ENCODE data around the gene ASIC1. TPM values are rescaled to one million over a fixed set of nuclear protein-coding genes. Genes with fewer than 3 reads are reported as not detected.
A peak's percentile ranks its signal among the peaks of the same experiment; 100 is the strongest.

Gene ASIC1
- total and polyA plus RNA-seq, 7 experiments from 2014 or later, result 0.14 to 10.1 (median 1.7) TPM

DNA sequence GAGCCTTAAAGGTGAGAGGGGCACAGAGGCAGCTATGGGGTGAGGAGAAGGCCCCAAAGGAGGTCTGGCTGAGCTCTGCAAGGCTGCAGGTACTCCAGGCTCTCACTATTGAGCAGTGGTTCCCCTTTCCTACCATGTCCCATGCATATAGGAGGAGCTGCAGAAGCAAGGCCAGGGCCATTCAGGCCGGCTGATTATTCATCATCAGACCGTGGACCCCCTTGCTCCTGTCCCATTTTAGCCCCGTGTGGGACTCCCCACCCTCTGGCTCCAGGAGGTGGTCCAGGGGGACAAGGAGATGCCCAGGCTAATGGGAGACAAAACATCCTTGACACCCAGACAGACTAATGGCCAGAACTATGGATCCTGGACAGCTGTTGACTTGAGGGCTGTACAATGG, 49.5 kb downstream of the ASIC1 start:
- intact Hi-C loops (cut with micrococcal nuclease), result no loop called here
- Mint-ChIP-seq H3K27ac (peak overlapping the region in 1 of 9 donors; percentile 25), H3K9me3 (no peaks in the 10 kb centered on the region), H3K36me3 (no peaks in the 10 kb centered on the region), H3K4me3 (no peak overlapping the region), H3K27me3 (no peaks in the 10 kb centered on the region), H3K4me1 (peaks cover 0 to 15% (median 11%) of the 10 kb centered on the region in 7 donors)
- ATAC-seq (no peak), DNase-seq (no peak)
- Histone ChIP-seq H3K4me1 (ENCODE audit: control insufficient read depth in 2 of 2, insufficient read depth in 2 of 2, low read length in 2 of 2) (peaks cover 0 to 4% of the 10 kb centered on the region in 2 donors), H3K4me3 (ENCODE audit: low read length) (no peak overlapping the region), H3K27ac (ENCODE audit: low read depth, low read length) (no peak overlapping the region), H3K27me3 (ENCODE audit: control insufficient read depth in 2 of 2, insufficient read depth in 2 of 2, low read length in 2 of 2) (no peaks in the 10 kb centered on the region), H3K36me3 (ENCODE audit: control insufficient read depth in 2 of 3, insufficient read depth in 3 of 3, low read length in 3 of 3) (no peaks in the 10 kb centered on the region), H3K9me3 (ENCODE audit: control insufficient read depth in 2 of 3, low read length in 3 of 3) (no peaks in the 10 kb centered on the region)
- ChIA-PET CTCF (interaction anchor here (0.5 to 1.5 kb wide), 3 partner anchors 17 to 89 kb away, joined by 3 to 5 read pairs (median 4); partner anchors contain the start of gene SMARCD1), POLR2A (interaction anchor here (1.7 kb wide), 1 partner anchor 21 kb away, joined by 3 read pairs; no protein-coding TSS in a partner anchor)

GRCh38 chr12:50107416-50108268, 50.2 kb downstream of the ASIC1 start:
- no peak for ATAC-seq
- Histone ChIP-seq H3K27me3 (ENCODE audit: control insufficient read depth in 2 of 2, insufficient read depth in 2 of 2, low read length in 2 of 2) (no peaks in the 10 kb centered on the region), H3K36me3 (ENCODE audit: control insufficient read depth in 2 of 3, insufficient read depth in 3 of 3, low read length in 3 of 3) (peaks cover 0 to 5% (median 0%) of the 10 kb centered on the region in 3 experiments), H3K27ac (ENCODE audit: low read depth, low read length) (no peak overlapping the region), H3K4me1 (ENCODE audit: control insufficient read depth in 2 of 2, insufficient read depth in 2 of 2, low read length in 2 of 2) (peaks cover under 1 to 4% of the 10 kb centered on the region in 2 donors), H3K9me3 (ENCODE audit: control insufficient read depth in 2 of 3, low read length in 3 of 3) (no peaks in the 10 kb centered on the region), H3K4me3 (ENCODE audit: low read length) (no peak overlapping the region)
- Mint-ChIP-seq H3K27me3 (no peaks in the 10 kb centered on the region), H3K36me3 (peaks cover 0 to 2% (median 0%) of the 10 kb centered on the region in 5 donors), H3K27ac (peak overlapping the region in 1 of 9 donors; percentile 25), H3K4me1 (peaks cover 0 to 16% (median 15%) of the 10 kb centered on the region in 7 donors), H3K9me3 (no peaks in the 10 kb centered on the region), H3K4me3 (no peak overlapping the region)
- ChIA-PET CTCF (interaction anchor here (0.6 to 1.5 kb wide), 3 partner anchors 18 to 37 kb away, joined by 3 to 4 read pairs (median 4); partner anchors contain the start of gene SMARCD1), POLR2A (interaction anchor here (0.6 kb wide), 1 partner anchor 571 kb away, joined by 3 read pairs; no protein-coding TSS in a partner anchor)
- DNase-seq, result no peak
- intact Hi-C loops (cut with micrococcal nuclease), result no loop called here

- peaks cover 10 to 13% of the 10 kb centered on the region in 2 donors for H3K4me1 ChIP-seq (ENCODE audit: control insufficient read depth in 2 of 2, insufficient read depth in 2 of 2, low read length in 2 of 2)
- ChIA-PET POLR2A (interaction anchor here (0.5 to 1.9 kb wide), 2 partner anchors 165 to 175 kb away, joined by 3 to 4 read pairs; no protein-coding TSS in a partner anchor), CTCF (interaction anchor here (0.5 to 4.2 kb wide), 3 partner anchors 19 to 100 kb away, joined by 4 to 29 read pairs (median 18); partner anchors contain the start of gene SMARCD1)
- H3K36me3 ChIP-seq (ENCODE audit: control insufficient read depth in 2 of 3, insufficient read depth in 3 of 3, low read length in 3 of 3), result peaks cover 0 to 5% (median 0%) of the 10 kb centered on the region in 3 experiments
- no peak for DNase-seq
- Mint-ChIP-seq H3K27ac (no peak overlapping the region), H3K4me1 (peaks cover 2 to 27% (median 22%) of the 10 kb centered on the region in 7 donors), H3K36me3 (peaks cover 0 to 3% (median under 1%) of the 10 kb centered on the region in 5 donors), H3K27me3 (no peaks in the 10 kb centered on the region), H3K4me3 (no peak overlapping the region), H3K9me3 (no peaks in the 10 kb centered on the region)
- intact Hi-C loops (cut with micrococcal nuclease), result no loop called here
- no peak overlapping the region for H3K4me3 ChIP-seq (ENCODE audit: low read length)
- ATAC-seq, result no peak
- H3K27ac ChIP-seq (ENCODE audit: low read depth, low read length), result no peak overlapping the region
- H3K9me3 ChIP-seq (ENCODE audit: control insufficient read depth in 2 of 3, low read length in 3 of 3), result no peaks in the 10 kb centered on the region
- H3K27me3 ChIP-seq (ENCODE audit: control insufficient read depth in 2 of 2, insufficient read depth in 2 of 2, low read length in 2 of 2), result no peaks in the 10 kb centered on the region
These were observed 51.9 kb downstream of the ASIC1 start for GRCh38 chr12:50109319-50109718.

GRCh38 chr12:50110127-50110761, 52.8 kb downstream of the ASIC1 start:
- H3K27me3 Mint-ChIP-seq, result no peaks in the 10 kb centered on the region
- Histone ChIP-seq H3K27me3 (ENCODE audit: control insufficient read depth in 2 of 2, insufficient read depth in 2 of 2, low read length in 2 of 2) (no peaks in the 10 kb centered on the region), H3K36me3 (ENCODE audit: control insufficient read depth in 2 of 3, insufficient read depth in 3 of 3, low read length in 3 of 3) (peaks cover 0 to 5% (median 0%) of the 10 kb centered on the region in 3 experiments), H3K9me3 (ENCODE audit: control insufficient read depth in 2 of 3, low read length in 3 of 3) (no peaks in the 10 kb centered on the region), H3K27ac (ENCODE audit: low read depth, low read length) (no peak overlapping the region), H3K4me1 (ENCODE audit: control insufficient read depth in 2 of 2, insufficient read depth in 2 of 2, low read length in 2 of 2) (peaks cover 11 to 15% of the 10 kb centered on the region in 2 donors), H3K4me3 (ENCODE audit: low read length) (no peak overlapping the region)
- DNase-seq (no peak), ATAC-seq (no peak)
- peaks cover 6 to 31% (median 25%) of the 10 kb centered on the region in 7 donors for H3K4me1 Mint-ChIP-seq
- ChIA-PET POLR2A (interaction anchor here (0.5 to 4.3 kb wide), 11 partner anchors 7 to 410 kb away, joined by 3 to 53 read pairs (median 11); partner anchors contain the start of genes GPD1, RACGAP1 and SMARCD1), CTCF (interaction anchor here (0.6 to 4.2 kb wide), 12 partner anchors 10 to 143 kb away, joined by 3 to 29 read pairs (median 8); partner anchors contain the start of genes CERS5 and SMARCD1)
- H3K4me3 Mint-ChIP-seq, result peak overlapping the region in 4 of 10 donors; percentile 29 to 61 (median 37)
- intact Hi-C loops (cut with micrococcal nuclease), result loop anchor here (5.0 to 10.0 kb wide), 4 partner anchors 543 to 915 kb away; partner anchors contain the start of genes ATF1 (in 1 of the 2), MCRS1 (in 1 of the 2), SLC11A2 (in 1 of the 2) and TUBA1C (in 1 of the 2)
- no peaks in the 10 kb centered on the region for H3K9me3 Mint-ChIP-seq
- H3K36me3 Mint-ChIP-seq, result peaks cover 0 to 5% (median 5%) of the 10 kb centered on the region in 5 donors
- peak overlapping the region in 3 of 9 donors; percentile 55 to 82 (median 76) for H3K27ac Mint-ChIP-seq

DNA sequence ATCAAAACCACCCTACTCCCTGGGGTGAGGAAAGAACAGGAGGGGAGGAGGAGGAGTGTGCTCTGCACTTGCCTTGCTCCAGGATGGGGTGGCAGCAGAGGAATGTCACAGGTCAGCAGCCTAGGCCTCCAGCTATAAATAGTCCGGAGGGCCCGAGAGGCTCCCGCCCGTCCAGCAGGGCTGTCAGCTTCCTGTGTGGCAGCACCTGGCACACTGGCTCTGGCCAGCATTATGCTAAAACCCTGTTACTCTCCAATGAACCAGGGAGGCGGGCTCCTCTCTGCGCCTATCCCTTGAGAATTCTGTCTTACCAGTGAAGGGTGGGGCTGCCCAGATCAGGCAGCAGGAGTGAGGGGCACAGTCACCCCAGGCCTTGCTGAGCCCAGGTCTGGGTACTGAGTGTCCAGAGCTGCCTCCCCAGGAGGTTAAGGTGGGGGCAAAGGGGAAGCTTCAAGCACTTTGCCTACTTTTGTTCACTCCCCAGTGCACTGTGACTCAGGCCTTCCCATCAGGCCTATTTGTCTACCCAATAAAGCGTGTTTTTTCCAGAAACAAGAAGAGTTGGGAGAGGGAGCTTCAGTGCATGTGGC, 53.5 kb downstream of the ASIC1 start:
- peaks cover 0 to 8% (median 0%) of the 10 kb centered on the region in 3 experiments for H3K36me3 ChIP-seq (ENCODE audit: control insufficient read depth in 2 of 3, insufficient read depth in 3 of 3, low read length in 3 of 3)
- Mint-ChIP-seq H3K4me3 (peak overlapping the region; percentile 21 to 100 (median 98)), H3K27me3 (no peaks in the 10 kb centered on the region), H3K9me3 (peaks cover 0 to 1% (median 0%) of the 10 kb centered on the region in 11 donors), H3K4me1 (peaks cover 11 to 37% (median 30%) of the 10 kb centered on the region in 7 donors), H3K36me3 (peaks cover 0 to 10% (median 7%) of the 10 kb centered on the region in 5 donors), H3K27ac (peak overlapping the region in 8 of 9 donors; percentile 95 to 99 (median 98))
- ChIA-PET CTCF (interaction anchor here (0.6 to 4.2 kb wide), 21 partner anchors 8 to 144 kb away, joined by 3 to 29 read pairs (median 4); partner anchors contain the start of genes CERS5 and SMARCD1), POLR2A (interaction anchor here (0.5 to 4.3 kb wide), 19 partner anchors 8 to 1107 kb away, joined by 3 to 53 read pairs (median 7); partner anchors contain the start of genes ATF1, CERS5, GPD1 and POU6F1)
- intact Hi-C loops (cut with micrococcal nuclease), result loop anchor here (1.0 to 10.0 kb wide), 9 partner anchors 26 to 914 kb away; partner anchors contain the start of genes ATF1 (in 1 of the 2), BCDIN3D (in 1 of the 2), CERS5 (in 1 of the 2) and MCRS1 (in 1 of the 2)
- ATAC-seq, result no peak
- H3K4me3 ChIP-seq (ENCODE audit: low read length), result peak overlapping the region; percentile 40
- no peaks in the 10 kb centered on the region for H3K9me3 ChIP-seq (ENCODE audit: control insufficient read depth in 2 of 3, low read length in 3 of 3)
- no peak for DNase-seq
- no peak overlapping the region for H3K27ac ChIP-seq (ENCODE audit: low read depth, low read length)
- no peaks in the 10 kb centered on the region for H3K27me3 ChIP-seq (ENCODE audit: control insufficient read depth in 2 of 2, insufficient read depth in 2 of 2, low read length in 2 of 2)
- H3K4me1 ChIP-seq (ENCODE audit: control insufficient read depth in 2 of 2, insufficient read depth in 2 of 2, low read length in 2 of 2), result peaks cover 14 to 20% of the 10 kb centered on the region in 2 donors

All from naive thymus-derived CD4-positive, alpha-beta T cell (primary cell).